NCI-H128 (cell line): ENCODE results near the gene SLC23A3.

Source experiments
- DNase-seq: peaks from one replicate; lab custom pipeline; 2025; ENCODE audit not compliant: unreplicated experiment; lab: John Stamatoyannopoulos, UW

SLC23A3 gene

DNA sequence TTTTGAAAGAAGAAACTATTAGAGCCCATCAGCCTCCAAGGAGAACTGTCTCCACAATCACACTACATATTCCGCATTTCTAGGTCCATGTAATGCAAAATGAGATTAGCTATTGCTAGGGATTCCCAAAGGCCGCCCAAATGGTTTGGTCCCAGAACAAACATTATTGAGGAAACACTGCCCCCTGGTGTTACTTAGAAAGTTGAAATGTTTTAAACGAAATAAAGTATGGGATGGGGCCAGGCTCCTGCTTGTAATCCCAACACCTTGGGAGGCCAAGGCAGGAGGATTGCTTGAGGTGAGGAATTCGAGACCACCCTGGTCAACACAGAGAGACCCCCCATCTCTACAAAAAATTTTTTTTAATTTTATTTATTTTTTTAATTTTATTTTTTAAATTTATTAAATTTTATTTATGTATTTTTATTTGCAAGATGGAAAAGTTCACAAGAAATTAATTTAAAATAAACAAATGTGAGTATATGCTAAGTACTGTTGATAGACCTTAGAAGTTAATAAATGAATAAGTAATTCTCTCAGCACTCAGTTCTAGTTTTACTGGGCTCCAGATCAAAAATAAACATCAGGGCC is 14.7 kb downstream of the SLC23A3 start:
- DNase-seq, result peak; percentile 64

- no peak for DNase-seq
Measured at GRCh38 chr2:219149667-219150066, 20.2 kb downstream of the SLC23A3 start.

- no peak for DNase-seq
Measured at GRCh38 chr2:219142329-219142728, 27.5 kb downstream of the SLC23A3 start.

DNA sequence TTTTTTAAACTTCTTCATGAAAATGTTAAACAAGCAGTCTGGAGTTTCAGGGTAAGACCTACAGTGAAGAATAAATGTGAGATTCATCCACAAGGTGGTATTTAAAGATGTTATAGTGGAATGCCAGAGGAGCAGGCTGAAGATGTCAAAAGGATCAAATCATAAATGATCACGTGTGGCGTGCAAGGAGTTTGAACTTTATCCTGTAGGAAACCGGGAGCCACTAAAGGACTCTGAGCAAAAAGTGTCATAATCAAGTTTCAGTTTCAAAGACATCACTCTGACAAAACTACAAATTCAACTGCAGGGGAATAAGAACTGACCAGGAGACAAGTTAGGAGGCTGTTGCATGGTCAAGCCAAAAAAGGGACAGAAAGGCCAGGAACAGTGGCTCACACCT is 29.1 kb downstream of the SLC23A3 start:
- DNase-seq, result no peak

DNA sequence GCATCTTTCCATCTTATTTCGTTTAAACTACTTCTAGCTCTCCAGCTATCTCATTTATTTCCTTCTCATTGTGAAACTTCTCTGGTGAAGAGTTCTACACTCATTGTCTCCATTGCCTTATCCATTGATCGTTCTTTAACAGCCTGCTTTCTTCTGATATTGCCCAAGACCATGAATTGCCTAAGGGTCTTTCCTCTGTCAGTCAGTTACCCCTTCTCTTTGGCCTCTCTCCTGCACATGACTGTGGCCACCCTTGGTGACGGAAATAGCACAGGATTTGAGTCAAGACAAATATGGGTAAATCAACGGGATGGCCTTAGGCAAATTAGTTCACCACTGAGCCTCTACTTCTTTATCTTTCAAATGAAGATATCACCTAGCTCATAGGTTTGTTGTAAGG is 35.9 kb downstream of the SLC23A3 start:
- no peak for DNase-seq

DNA sequence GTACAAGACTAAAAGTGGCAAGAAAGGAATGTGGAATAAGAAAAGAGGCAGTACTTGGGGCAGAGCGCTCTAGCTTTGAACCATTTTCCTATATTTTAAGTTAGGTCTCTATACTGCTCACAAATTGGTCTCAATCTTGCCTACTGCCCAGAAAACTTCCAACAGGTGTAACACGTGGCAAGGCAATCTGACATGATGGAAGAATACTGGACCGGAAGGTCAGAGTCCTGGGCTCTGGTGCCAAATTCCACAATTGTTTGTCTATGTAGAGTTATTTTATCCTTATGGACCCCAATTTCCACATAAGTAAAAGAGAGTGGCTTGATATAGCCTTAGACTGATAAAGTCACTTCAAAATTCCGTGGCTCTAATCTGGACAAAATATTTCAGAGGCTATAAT is 38.1 kb downstream of the SLC23A3 start:
- no peak for DNase-seq

- DNase-seq, result no peak
Measured at GRCh38 chr2:219131327-219131726, 38.5 kb downstream of the SLC23A3 start.

- no peak for DNase-seq
Measured at GRCh38 chr2:219129589-219129988, 40.2 kb downstream of the SLC23A3 start.

DNA sequence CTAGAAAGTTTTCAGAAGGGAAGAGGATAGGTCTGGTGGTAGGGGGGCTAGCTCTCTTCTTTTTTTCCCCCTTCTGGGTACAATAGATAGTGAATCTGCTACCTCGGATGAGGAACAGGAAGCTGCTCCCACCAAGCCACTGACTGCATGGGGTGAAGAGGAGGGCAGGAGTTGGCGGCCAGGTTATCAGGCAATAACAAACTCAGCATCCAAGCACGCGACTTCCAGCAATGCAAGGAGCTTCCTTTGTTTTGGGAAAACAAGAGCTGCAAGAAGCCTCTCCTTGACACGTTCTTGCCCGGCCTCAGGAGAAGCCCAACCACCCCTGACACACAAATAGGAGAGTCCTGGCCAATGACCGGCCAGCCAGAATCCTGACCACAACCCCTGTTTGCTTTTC is 41.4 kb downstream of the SLC23A3 start:
- DNase-seq, result no peak

DNA sequence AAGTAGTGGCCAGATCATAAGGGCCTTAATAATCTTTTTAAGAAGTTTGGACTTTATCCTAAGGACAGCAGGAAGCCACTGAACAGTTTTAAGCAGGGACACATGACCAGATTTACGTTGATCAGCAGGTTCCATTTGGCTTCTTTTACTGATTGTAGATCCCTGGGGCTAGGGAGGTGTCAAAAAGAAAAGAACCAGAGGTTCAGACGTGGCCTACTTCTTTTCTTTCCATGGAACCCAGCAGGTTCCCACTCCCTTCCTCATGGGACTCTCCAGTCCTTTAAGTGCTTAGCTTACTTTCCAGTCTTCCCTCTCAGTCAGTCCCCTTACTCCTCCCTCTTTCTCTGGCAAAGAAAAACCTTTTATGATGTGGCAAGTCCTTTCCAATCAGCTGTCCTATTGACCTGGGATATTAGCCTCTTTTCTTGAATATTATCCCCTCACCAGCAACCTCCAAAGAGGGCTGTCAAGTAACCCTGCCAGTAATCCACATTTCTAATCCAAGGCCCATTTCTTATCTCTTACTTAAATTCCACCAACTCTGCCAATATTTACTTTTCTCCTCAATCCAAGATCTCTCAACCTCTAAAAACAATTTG is 42.7 kb downstream of the SLC23A3 start:
- no peak for DNase-seq

GRCh38 chr2:219126555-219126954 is 43.3 kb downstream of the SLC23A3 start:
- no peak for DNase-seq

- DNase-seq, result no peak
Measured at GRCh38 chr2:219125886-219126270, 44.0 kb downstream of the SLC23A3 start.

DNA sequence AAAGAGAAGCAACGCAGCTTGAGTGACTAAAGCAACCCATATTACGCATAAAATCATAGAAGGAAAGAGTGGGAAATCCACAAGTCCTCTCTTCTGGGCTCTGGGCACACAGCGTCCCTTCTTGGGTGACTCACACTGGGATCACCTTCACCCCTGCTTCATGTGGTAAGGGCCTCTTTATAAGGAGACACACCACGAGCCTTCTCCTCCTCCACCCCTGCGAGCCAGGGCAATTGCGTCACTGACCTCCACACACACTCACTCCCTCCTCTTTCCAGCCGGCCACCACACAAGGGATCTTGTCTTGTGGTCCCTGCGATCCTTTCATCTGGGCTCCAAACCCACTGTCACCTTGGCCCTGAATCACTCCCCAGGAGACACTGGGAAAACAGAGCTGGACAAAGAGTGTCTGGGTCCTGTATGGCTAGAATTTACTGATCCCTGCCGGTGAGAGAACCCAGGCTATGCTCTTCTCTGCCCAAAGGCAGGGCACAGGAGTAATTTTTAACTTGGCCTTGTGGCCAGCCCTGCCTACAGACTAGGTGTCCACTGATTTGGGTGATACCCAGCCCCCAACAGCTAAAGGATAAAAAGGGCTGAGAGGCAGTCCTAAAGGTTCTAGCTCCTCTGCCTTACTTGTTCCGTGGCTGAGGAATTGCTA is 44.5 kb downstream of the SLC23A3 start:
- DNase-seq, result no peak

- no peak for DNase-seq
Measured at GRCh38 chr2:219124381-219125110, 45.3 kb downstream of the SLC23A3 start.

DNA sequence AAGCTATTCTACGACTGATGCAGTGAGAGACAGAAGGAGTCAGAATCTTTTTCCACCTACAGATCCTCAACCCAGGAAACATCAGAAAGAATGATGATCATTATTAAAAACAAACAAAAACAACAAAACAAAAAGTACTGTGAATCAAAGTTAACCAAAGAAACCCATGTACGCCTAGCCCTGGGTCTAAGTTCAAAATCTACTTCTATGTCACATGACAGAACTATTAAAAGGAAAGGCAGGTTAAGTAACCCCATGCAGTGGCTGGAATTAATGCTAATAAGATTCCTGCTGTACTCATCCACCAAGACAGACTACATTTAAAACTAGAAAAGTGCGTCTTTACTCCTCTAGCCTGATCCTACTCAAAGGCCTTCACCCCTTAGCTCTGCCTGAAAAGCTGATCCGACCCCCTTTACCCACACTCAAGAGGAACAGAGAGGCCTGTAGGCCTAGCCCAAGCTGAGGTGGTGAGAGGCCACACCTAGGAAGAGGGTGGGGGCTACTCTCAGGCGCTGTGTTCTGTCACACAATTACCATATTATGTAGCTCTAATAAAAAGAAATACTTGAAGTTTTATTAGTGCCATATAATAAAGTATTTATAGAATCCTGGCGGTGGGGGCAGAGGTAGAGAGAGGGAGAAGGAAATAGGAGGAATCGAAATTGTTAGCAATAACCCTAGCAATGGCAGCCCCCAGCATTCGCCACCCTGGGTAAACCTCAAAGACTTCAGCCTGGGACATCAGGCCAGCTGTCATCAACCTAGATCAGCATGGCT is 46.3 kb downstream of the SLC23A3 start:
- no peak for DNase-seq

GRCh38 chr2:219122202-219122980 is 47.4 kb downstream of the SLC23A3 start:
- DNase-seq, result no peak

- no peak for DNase-seq
Measured at GRCh38 chr2:219120082-219120481, 49.7 kb downstream of the SLC23A3 start.

DNA sequence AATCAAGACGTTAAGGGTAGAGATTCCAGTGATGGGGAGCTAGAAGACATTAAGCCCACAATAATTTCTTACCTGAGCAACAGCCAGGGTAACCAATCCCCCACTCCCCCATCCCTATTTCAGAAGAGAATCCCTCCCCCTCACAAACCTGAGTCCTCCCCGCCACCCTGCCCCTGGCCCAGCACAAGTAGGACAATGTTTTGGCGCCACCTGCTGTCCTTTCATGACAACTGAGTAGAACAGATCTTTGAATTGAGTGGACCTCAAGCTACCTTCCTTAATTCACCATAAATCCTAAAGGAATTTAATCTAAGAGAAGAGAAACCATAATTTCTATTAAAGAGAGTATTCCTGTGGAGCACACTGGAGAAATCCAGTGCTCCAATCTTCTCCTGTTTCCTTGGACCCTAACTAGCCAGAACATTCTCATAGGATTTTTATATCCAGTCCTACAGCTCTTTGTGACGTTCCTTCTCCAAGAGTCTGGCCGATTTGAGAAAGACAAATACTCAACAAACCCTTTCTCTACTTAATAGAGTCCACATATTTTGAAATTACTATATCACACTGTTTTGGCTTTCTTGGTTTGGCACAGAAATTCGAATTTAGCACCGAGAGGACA is 50.3 kb downstream of the SLC23A3 start:
- DNase-seq, result no peak

GRCh38 chr2:219118504-219118903 is 51.3 kb downstream of the SLC23A3 start:
- no peak for DNase-seq
